HG03196 (cell line): ENCODE results near the gene ST7.
"Not testable (repeated sequence)": the region's sequence is repeated elsewhere in the genome, so short reads cannot be mapped to it uniquely, and the experiment has no call there.

Experiments
- ATAC-seq: cut with Tn5 transposase; IDR thresholded peaks from one replicate; pipeline ENCODE4 v1.9.1; 2021; ENCODE audit not compliant: unreplicated experiment

The ST7 gene

GRCh38 chr7:117088623-117089194 lies 135.4 kb downstream of the ST7 start:
- ATAC-seq, result no peak

DNA sequence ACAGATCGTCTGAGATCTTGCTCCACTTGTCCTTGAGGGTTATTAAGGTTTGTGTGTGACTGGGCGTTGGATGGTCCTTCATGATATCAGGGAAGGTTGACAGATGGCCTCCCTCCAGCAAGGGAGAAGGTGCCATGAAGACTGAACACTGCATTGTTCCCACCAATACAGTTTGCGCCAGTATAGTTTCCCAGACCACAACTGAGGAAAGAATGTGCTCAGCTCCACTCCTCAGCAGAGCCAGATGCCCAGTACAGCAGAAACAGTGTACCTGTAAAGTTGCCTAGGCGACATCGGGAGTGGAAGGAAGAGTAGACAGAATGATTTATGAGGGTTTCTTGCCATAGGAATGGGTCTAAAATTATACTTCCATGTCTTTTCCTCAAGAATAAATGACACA lies 137.5 kb downstream of the ST7 start:
- no peak for ATAC-seq

GRCh38 chr7:117091721-117092120 lies 138.4 kb downstream of the ST7 start:
- no peak for ATAC-seq

- no peak for ATAC-seq
These were observed 139.5 kb downstream of the ST7 start for GRCh38 chr7:117092785-117093184.

GRCh38 chr7:117094457-117094856 lies 141.2 kb downstream of the ST7 start:
- ATAC-seq, result no peak

GRCh38 chr7:117095055-117095454 lies 141.8 kb downstream of the ST7 start:
- no peak for ATAC-seq

DNA sequence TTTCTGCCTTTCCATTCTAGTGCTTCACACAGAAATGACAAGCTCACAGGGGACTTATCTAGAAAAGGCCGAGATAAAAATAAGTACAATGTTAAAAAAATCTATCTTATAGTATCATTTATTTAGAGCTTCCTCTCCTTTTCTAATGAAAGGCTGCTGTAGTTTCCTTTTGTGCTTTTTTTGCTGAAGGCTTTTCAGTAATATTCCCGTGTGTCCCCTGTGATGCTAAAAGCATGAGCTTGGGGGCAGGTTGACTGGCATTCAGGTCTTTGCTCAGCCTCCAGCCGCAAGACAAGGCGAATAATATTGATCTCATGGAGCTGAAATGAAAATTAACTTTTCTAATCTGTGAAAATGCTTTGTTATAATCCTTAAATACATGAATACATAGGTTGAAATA lies 143.0 kb downstream of the ST7 start:
- no peak for ATAC-seq

DNA sequence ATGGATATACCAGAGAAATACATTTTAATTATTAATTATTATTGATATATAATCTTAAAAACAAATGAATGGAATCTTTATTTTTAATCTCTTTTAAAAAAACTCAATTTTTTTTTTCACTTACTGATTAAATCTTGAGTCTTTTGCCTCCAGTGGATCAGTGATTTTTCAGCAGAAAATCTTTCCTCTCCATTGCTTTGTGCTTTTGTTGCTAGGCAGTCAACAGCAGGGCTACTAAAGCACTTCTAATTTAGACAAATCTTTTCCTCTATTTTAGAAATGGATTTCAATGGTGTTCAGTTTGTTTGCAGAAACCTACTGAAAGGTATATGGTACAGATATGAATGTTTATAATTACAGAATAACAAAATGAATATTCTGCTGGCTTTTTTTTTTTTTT lies 143.6 kb downstream of the ST7 start:
- no peak for ATAC-seq

DNA sequence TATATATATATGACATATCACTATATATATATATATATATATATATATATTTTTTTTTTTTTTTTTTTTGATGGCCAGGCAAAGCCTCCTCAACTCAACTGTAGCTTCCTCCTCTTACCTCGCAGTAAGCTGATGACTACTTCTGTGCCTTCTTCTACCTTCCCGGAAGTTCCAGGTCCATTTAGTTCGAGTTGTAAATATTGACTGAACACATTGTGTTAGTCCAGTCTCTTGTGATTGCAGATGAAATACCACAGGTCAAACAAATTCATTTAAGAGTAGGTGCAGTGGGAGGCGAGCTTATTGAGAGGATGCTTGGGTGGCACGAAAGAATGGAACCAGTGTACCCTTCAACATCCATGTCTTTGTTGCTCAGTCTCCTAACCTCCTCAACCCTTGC lies 144.6 kb downstream of the ST7 start:
- ATAC-seq, result no peak

DNA sequence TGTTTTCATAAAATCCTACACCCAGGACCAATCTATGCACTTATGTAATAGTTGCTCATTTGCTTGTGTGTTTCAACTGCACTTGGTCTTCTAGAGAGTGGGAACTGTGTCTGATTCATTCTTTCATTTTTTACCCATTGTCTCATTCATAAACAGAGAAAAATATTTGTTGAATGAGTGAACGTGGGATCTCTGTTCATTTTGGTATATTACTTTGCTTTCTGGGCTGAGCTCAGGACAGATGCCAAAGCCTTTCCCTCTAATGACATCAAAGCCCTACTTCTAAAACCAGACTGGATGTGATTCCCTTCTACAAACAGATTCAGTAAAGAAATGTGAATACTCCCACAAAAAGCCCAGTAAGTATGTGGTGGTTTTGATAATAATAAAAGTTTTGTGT lies 145.2 kb downstream of the ST7 start:
- ATAC-seq, result no peak

- ATAC-seq, result no peak
These were observed 147.7 kb downstream of the ST7 start for GRCh38 chr7:117101026-117101425.

- peak; percentile 97 for ATAC-seq
These were observed 157.4 kb downstream of the ST7 start for GRCh38 chr7:117110480-117111315.

DNA sequence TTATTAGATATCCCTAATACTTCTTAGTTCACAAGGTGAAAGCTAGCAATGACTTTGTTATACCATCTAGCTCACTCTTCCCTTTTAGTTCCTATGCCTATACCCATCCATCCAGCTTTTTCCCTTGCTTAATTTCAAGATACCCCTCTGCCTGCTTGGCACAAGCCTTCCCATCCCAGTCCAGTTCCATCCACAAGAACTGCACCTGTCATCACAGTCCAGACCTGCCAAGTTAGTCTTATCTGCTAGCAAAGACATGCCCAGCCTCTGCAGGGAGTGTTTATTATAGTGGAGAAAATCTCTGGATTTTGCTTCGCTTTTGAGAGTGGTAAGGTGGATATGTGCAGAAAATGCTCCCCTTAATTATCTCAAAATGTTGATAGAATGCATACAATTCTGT lies 158.2 kb downstream of the ST7 start:
- no peak for ATAC-seq

DNA sequence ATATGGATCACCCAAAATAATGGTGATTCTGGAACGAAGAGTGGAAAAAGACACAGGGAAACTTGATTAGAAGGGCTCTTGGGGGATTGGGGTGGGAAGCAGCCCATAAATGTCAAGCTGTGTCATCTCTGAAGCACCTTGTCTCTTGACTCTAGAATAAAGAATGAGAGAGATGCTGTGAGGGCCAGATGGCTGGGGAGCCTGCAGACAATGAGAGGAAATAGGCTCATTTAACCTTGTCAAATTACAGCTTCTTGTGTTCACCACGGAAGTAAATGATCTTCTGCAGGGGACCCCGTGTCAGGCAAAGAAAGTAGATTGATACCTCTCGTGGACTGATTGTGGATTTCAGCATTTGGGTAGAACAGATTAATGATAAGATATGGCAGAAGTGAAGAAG lies 159.3 kb downstream of the ST7 start:
- no peak for ATAC-seq

DNA sequence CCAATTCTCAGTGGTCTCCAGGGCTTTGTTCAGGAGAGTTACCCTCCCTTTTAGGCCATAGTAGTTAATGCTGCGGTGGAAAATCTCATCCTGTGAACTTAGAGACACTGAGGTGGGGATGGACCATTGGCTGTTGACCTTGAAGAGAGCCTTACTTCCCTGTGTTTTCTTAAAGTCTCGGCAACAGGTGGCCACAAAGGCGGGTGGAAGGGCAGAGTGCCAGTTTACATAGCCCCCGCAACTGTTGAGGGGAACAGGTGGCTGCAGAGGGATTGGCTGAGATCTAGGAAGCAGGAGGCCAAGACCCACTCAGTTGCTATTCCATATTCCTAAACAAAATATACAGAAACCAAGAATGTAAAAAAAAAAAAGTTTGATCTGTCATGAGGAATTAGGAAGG lies 160.6 kb downstream of the ST7 start:
- no peak for ATAC-seq

DNA sequence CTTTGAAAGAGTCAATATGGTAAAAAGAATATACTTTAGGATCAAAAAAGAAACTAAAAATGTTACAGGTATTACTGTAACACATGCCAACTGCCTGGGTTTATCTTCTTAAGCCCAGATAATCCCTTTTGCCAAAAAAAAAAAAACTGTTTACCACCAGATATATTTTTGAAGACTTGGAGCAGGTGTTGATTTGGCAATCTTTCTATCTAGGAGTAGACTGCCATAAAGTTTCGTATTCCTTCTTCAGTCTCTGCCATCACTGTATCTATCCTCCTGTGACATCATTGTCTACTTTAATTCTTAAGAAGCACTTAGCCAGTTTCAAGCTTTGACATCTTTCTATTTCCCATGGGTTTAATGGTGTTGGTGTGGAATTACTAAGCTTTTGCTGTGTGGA lies 161.0 kb downstream of the ST7 start:
- no peak for ATAC-seq

DNA sequence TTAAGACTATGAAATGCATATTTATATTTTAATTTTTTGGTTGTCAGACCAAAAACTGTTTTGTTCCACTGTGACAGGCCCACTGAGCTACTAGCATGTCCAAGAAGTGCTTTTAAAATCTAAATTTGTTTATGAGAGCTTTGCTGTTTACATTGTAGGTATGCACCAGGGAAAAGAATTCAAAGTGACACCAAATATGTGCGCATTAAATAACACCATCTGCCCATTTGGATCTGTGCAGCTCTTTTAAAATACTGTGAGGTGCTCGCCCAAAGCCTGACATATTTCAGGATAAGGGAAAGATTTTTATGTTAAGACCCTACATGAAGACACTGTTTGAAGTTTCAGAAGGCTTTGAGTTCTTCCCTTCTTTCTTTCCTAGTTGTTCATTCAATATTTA lies 162.9 kb downstream of the ST7 start:
- no peak for ATAC-seq

GRCh38 chr7:117117172-117117571 lies 163.9 kb downstream of the ST7 start:
- ATAC-seq, result no peak

GRCh38 chr7:117118579-117119180 lies 165.4 kb downstream of the ST7 start:
- no peak for ATAC-seq

GRCh38 chr7:117119192-117119924 lies 166.1 kb downstream of the ST7 start:
- ATAC-seq, result no peak

DNA sequence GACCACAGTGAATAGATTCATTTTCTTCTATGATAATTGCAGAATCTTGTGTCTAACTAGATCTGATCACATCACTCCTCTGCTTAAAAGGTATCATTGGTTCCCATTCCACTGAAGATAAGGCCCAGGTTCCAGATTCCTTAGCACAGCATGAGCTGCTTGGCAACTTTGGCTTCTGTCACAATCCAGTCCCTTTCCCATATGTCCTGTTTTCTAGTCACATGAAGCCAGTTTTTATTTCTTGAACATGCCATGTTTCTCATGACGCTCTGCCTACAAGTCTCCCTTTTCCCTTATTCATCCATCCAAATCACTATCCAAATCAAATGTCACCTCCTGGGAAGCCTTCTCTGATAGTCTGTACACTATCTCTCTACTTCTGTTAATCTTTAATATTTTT lies 167.0 kb downstream of the ST7 start:
- ATAC-seq, result not testable (repeated sequence)

- ATAC-seq, result not testable (repeated sequence)
These were observed 168.7 kb downstream of the ST7 start for GRCh38 chr7:117122036-117122435.
